Nephron (organoid): ENCODE data around the gene DDC.
"Not testable (repeated sequence)": the region's sequence is repeated elsewhere in the genome, so short reads cannot be mapped to it uniquely, and the experiment has no call there.

Experiments used
- H3K27ac Mint-ChIP-seq, 3 experiments: 2 replicates each; pipeline ENCODE4 v1.8.0; 2020; ENCODE audit warnings: mixed read lengths in 3 of 3, mild to moderate bottlenecking in 2 of 3, moderate library complexity in 1 of 3
- H3K27me3 Mint-ChIP-seq: 2 replicates; pipeline ENCODE4 v1.8.0; 2021; ENCODE audit warnings: low read depth, mild to moderate bottlenecking, moderate library complexity, mixed read lengths
- H3K36me3 Mint-ChIP-seq: 2 replicates; pipeline ENCODE4 v1.8.0; 2020; ENCODE audit warnings: low read depth, mixed read lengths
- H3K4me1 Mint-ChIP-seq: 2 replicates; pipeline ENCODE4 v1.8.0; 2020; ENCODE audit warnings: mixed read lengths
- H3K4me3 Mint-ChIP-seq, 3 experiments: 2 replicates each; pipeline ENCODE4 v1.8.0; 2020; ENCODE audit warnings: mild to moderate bottlenecking in 3 of 3, mixed read lengths in 3 of 3, moderate library complexity in 2 of 3
- H3K9me3 Mint-ChIP-seq: 2 replicates; pipeline ENCODE4 v1.8.0; 2020; ENCODE audit warnings: mixed read lengths
- CTCF ChIP-seq, 3 experiments: fragments of 200-600 bp; sonication (generic); IDR thresholded peaks; one replicate each; pipeline ENCODE4 v1.5.0; 2021; ENCODE audit warnings: antibody characterized with exemption in 3 of 3; ENCODE audit not compliant: unreplicated experiment in 3 of 3

DDC gene

GRCh38 chr7:50537417-50537816 lies 27.8 kb downstream of the DDC start:
- H3K27ac Mint-ChIP-seq: no peak overlapping the region
- H3K4me1 Mint-ChIP-seq: no peaks in the 10 kb centered on the region
- TF ChIP-seq CTCF (IDR thresholded peaks at IDR 0.05; ENCODE audit: unreplicated experiment in 3 of 3): no peak
- no peaks in the 10 kb centered on the region for H3K36me3 Mint-ChIP-seq
- no peak overlapping the region for H3K4me3 Mint-ChIP-seq
- H3K9me3 Mint-ChIP-seq: no peaks in the 10 kb centered on the region
- no peaks in the 10 kb centered on the region for H3K27me3 Mint-ChIP-seq

- H3K4me1 Mint-ChIP-seq, H3K4me3 Mint-ChIP-seq, H3K9me3 Mint-ChIP-seq, H3K27me3 Mint-ChIP-seq, H3K36me3 Mint-ChIP-seq, H3K27ac Mint-ChIP-seq: not testable (repeated sequence)
Observed at GRCh38 chr7:50535291-50535711, 29.9 kb downstream of the DDC start.

GRCh38 chr7:50534690-50535290 lies 30.4 kb downstream of the DDC start:
- H3K9me3 Mint-ChIP-seq: no peaks in the 10 kb centered on the region
- no peaks in the 10 kb centered on the region for H3K36me3 Mint-ChIP-seq
- no peak overlapping the region for H3K27ac Mint-ChIP-seq
- no peaks in the 10 kb centered on the region for H3K4me1 Mint-ChIP-seq
- no peak for TF ChIP-seq CTCF (IDR thresholded peaks at IDR 0.05; ENCODE audit: unreplicated experiment in 3 of 3)
- H3K27me3 Mint-ChIP-seq: no peaks in the 10 kb centered on the region
- no peak overlapping the region for H3K4me3 Mint-ChIP-seq

- no peak overlapping the region for H3K4me3 Mint-ChIP-seq
- H3K36me3 Mint-ChIP-seq: no peaks in the 10 kb centered on the region
- no peaks in the 10 kb centered on the region for H3K4me1 Mint-ChIP-seq
- H3K9me3 Mint-ChIP-seq: no peaks in the 10 kb centered on the region
- TF ChIP-seq CTCF (IDR thresholded peaks at IDR 0.05; ENCODE audit: unreplicated experiment in 3 of 3): no peak
- H3K27me3 Mint-ChIP-seq: no peaks in the 10 kb centered on the region
- no peak overlapping the region for H3K27ac Mint-ChIP-seq
Observed at GRCh38 chr7:50533866-50534265, 31.3 kb downstream of the DDC start.

GRCh38 chr7:50531928-50532327 lies 33.3 kb downstream of the DDC start:
- no peak for TF ChIP-seq CTCF (IDR thresholded peaks at IDR 0.05; ENCODE audit: unreplicated experiment in 3 of 3)
- H3K4me1 Mint-ChIP-seq: no peaks in the 10 kb centered on the region
- no peak overlapping the region for H3K27ac Mint-ChIP-seq
- no peak overlapping the region for H3K4me3 Mint-ChIP-seq
- H3K27me3 Mint-ChIP-seq: no peaks in the 10 kb centered on the region
- H3K9me3 Mint-ChIP-seq: no peaks in the 10 kb centered on the region
- no peaks in the 10 kb centered on the region for H3K36me3 Mint-ChIP-seq

- H3K27ac Mint-ChIP-seq: peak overlapping the region in 1 of 3 experiments; percentile 2
Observed at GRCh38 chr7:50531401-50531911, 33.7 kb downstream of the DDC start.

More at GRCh38 chr7:50531401-50531911, 33.7 kb downstream of the DDC start:
- no peaks in the 10 kb centered on the region for H3K4me1 Mint-ChIP-seq
- H3K27me3 Mint-ChIP-seq: no peaks in the 10 kb centered on the region
- H3K4me3 Mint-ChIP-seq: no peak overlapping the region
- no peaks in the 10 kb centered on the region for H3K36me3 Mint-ChIP-seq
- H3K9me3 Mint-ChIP-seq: no peaks in the 10 kb centered on the region
- TF ChIP-seq CTCF (IDR thresholded peaks at IDR 0.05; ENCODE audit: unreplicated experiment in 3 of 3): no peak
